AG04450 (cell line): ENCODE results near the gene METTL21A. TPM values are rescaled to one million over a fixed set of nuclear protein-coding genes. Genes with fewer than 3 reads are reported as not detected.

Experiments used
- CTCF ChIA-PET: fragments of 300-600, 350-600 bp; formaldehyde crosslinking; extraction: SDS; loops from one replicate; lab custom pipeline; 2022; ENCODE audit warnings: antibody characterized with exemption, inconsistent platforms; lab: Charles Lee
- POLR2A ChIA-PET: fragments of 350-600 bp; formaldehyde crosslinking; extraction: SDS; loops from one replicate; lab custom pipeline; 2021; ENCODE audit warnings: antibody characterized with exemption, inconsistent platforms; lab: Yijun Ruan, JAX
- DNase-seq: peaks from one replicate; pipeline ENCODE4 v3.0.0-alpha.2; 2011; ENCODE audit warnings: low read depth, low spot score
- H3K27ac ChIP-seq: one replicate; pipeline ENCODE4 v1.5.1; 2012; ENCODE audit warnings: low read depth, low read length, control low read depth
- H3K27me3 ChIP-seq: one replicate; pipeline ENCODE4 v1.6.0; 2012; ENCODE audit warnings: low read length; ENCODE audit not compliant: control insufficient read depth, insufficient read depth
- H3K4me3 ChIP-seq: 2 replicates; pipeline ENCODE4 v1.5.1; 2011; ENCODE audit warnings: mild to moderate bottlenecking, low read depth, low read length, control low read depth
- H3K9me3 ChIP-seq: 2 replicates; pipeline ENCODE4 v1.5.1; 2012; ENCODE audit warnings: low read length; ENCODE audit not compliant: control insufficient read depth, insufficient read depth
- CTCF ChIP-seq: IDR thresholded peaks from 2 replicates; pipeline ENCODE4 v1.5.1; 2011; ENCODE audit warnings: low read depth, low read length, control low read depth, inconsistent platforms
- polyA plus RNA-seq: library from polyadenylated mRNA; depleted of rRNA; stranded (reverse); fragments of >200 nt; gene quantifications from 2 replicates; pipeline ENCODE4 v1.2.3, GENCODE V29; 2011; rRNA removed
- small RNA-seq: library from RNA; depleted of rRNA; stranded (forward); fragments of <200 nt; gene quantifications from one replicate; pipeline ENCODE3, GENCODE V24; 2012; ENCODE audit warnings: low read depth; ENCODE audit not compliant: insufficient read length

The METTL21A gene
- polyA plus RNA-seq, 1 experiment: 20.3 TPM

GRCh38 chr2:207587305-207587704 is 37.9 kb downstream of the METTL21A start:
- POLR2A ChIA-PET: no interaction called here
- Histone ChIP-seq H3K27me3 (no peaks in the 10 kb centered on the region), H3K27ac (no peak overlapping the region), H3K9me3 (peaks cover 8% of the 10 kb centered on the region), H3K4me3 (no peak overlapping the region)
- CTCF ChIA-PET: no interaction called here
- no peak for DNase-seq
- no peak for TF ChIP-seq CTCF

DNA sequence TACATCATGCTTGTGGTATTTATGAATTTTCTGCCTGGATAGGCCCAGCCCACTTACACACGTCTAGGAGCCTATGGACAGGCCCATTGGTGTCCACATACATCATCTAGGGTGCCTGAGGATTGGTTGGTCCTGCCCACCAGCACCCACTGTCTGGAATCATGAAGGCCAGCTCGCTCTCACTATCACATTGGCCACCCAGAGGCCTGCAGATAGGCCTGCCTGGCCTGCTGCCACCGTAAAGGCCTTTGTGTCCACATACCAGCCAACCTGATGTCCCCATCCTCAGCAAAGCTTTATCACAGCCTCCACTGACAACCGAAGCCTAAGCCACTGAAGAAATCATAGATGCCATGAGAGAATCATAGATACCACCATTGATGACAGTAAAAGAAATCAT is 40.2 kb downstream of the METTL21A start:
- DNase-seq: no peak
- H3K27ac ChIP-seq: no peak overlapping the region
- H3K27me3 ChIP-seq: no peaks in the 10 kb centered on the region
- POLR2A ChIA-PET: no interaction called here
- no peak for TF ChIP-seq CTCF
- H3K4me3 ChIP-seq: no peak overlapping the region
- CTCF ChIA-PET: no interaction called here
- H3K9me3 ChIP-seq: no peaks in the 10 kb centered on the region

GRCh38 chr2:207571370-207571769 is 53.8 kb downstream of the METTL21A start:
- no peak for TF ChIP-seq CTCF
- POLR2A ChIA-PET: interaction anchor here (0.6 kb wide), 1 partner anchor 41 kb away, joined by 8 read pairs; no protein-coding TSS in a partner anchor
- H3K27ac ChIP-seq: no peak overlapping the region
- no peaks in the 10 kb centered on the region for H3K27me3 ChIP-seq
- DNase-seq: no peak
- CTCF ChIA-PET: interaction anchor here (0.7 to 1.5 kb wide), 2 partner anchors 470 to 768 kb away, joined by 4 to 7 read pairs; no protein-coding TSS in a partner anchor
- H3K4me3 ChIP-seq: no peak overlapping the region
- no peaks in the 10 kb centered on the region for H3K9me3 ChIP-seq

DNA sequence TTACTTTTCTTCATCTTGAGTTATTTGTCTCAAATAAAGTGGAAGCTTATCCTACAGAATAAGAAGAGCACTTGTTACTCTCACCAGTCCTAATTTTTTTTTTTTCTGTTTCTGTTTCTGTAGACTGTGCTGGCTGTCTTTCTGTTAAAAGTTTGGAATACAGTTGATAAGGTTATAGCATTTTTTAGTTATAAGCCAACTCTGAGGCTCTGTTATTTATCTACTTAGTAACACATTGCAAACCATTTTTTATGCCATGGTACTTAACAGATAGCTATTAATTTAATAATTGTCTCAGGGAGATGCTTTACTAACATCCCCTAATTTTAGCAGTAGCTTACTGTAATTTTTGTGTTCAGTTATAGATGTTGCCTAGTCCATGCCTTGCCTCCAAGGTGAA is 57.5 kb downstream of the METTL21A start:
- Histone ChIP-seq H3K27me3 (no peaks in the 10 kb centered on the region), H3K9me3 (no peaks in the 10 kb centered on the region), H3K4me3 (no peak overlapping the region), H3K27ac (no peak overlapping the region)
- TF ChIP-seq CTCF: no peak
- POLR2A ChIA-PET: no interaction called here
- DNase-seq: no peak
- CTCF ChIA-PET: interaction anchor here (0.7 to 0.8 kb wide), 2 partner anchors 53 to 473 kb away, joined by 3 read pairs; no protein-coding TSS in a partner anchor

DNA sequence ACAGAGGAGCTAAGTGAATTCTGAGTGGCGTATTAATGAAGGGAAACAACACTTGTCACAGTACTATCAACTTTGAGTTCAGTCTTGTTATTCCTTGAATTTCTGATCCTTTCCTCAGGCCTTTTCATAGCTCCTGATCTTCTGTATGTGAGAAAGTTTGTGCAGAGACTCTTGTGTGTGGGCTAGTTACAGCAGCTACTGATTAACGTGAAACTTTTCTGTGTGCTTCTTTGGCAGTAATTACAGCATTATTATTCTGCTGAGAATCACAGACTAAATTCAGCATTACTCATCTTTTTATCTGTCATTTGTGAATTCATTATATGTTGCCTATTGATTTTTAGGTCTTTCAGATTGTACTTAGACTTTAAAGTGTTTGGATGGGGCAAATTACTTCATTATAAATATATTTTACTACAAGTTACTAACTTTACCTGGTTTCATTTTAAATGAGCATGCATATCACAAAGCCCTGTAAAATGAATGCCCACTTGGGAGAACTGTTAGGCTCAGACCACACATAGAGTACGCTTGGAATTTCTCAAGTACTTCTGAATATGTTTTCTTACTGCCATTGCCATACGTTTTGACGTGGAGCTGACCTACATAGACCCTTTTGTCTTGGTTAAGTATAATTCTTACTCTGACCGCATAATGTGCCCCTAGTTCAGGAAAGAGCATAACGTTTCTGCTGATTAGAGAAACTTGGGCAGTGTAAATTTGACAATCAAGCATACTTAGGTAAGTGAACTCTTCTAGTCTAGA is 59.3 kb downstream of the METTL21A start:
- no peaks in the 10 kb centered on the region for H3K27me3 ChIP-seq
- CTCF ChIA-PET: interaction anchor here (0.9 kb wide), 1 partner anchor 28 kb away, joined by 3 read pairs; no protein-coding TSS in a partner anchor
- no peak overlapping the region for H3K4me3 ChIP-seq
- POLR2A ChIA-PET: no interaction called here
- no peaks in the 10 kb centered on the region for H3K9me3 ChIP-seq
- no peak overlapping the region for H3K27ac ChIP-seq
- DNase-seq: no peak
- no peak for TF ChIP-seq CTCF

Small RNA genes lying within 50 kb of the gene (small RNA-seq; reads per million reads assigned to genes)
- not detected for gene RPS29P9

Other genes with a start within 250 kb of the METTL21A start
- gene CREB1, start 95.4 kb downstream of the METTL21A start, polyA plus RNA-seq: 34.0 and 38.3 TPM in 2 replicates
- gene CCNYL1, start 86.2 kb upstream of the METTL21A start, polyA plus RNA-seq: 15.7 and 20.5 TPM in 2 replicates
- gene FZD5, start 144.5 kb upstream of the METTL21A start, polyA plus RNA-seq: 0.09 and 0.11 TPM in 2 replicates